Fibroblast of gingiva (primary cell): ENCODE measurements around the gene PSMD12.
"Not testable (repeated sequence)": the region's sequence is repeated elsewhere in the genome, so short reads cannot be mapped to it uniquely, and the experiment has no call there.

Experiments
- DNase-seq: peaks from one replicate; pipeline ENCODE4 v3.0.0-alpha.2; 2011; ENCODE audit warnings: low read depth

Gene PSMD12

DNA sequence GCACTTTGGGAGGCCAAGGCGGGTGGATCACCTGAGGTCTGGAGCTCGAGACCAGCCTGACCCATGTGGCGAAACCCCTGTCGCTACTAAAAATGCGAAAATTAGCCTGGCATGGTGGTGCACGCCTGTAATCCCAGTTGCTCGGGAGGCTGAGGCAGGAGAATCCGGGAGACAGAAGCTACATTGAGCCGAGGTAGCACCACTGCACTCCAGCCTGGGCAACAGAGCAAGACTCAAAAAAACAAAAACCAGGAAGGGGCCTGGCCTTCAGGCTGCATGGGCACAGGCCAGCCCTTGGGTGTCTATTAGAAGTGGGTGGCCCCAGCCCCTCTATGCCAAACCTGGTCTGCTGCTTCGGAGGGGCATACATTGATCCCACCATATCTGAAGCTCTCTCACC lies 56.0 kb downstream of the PSMD12 start:
- no peak for DNase-seq

DNA sequence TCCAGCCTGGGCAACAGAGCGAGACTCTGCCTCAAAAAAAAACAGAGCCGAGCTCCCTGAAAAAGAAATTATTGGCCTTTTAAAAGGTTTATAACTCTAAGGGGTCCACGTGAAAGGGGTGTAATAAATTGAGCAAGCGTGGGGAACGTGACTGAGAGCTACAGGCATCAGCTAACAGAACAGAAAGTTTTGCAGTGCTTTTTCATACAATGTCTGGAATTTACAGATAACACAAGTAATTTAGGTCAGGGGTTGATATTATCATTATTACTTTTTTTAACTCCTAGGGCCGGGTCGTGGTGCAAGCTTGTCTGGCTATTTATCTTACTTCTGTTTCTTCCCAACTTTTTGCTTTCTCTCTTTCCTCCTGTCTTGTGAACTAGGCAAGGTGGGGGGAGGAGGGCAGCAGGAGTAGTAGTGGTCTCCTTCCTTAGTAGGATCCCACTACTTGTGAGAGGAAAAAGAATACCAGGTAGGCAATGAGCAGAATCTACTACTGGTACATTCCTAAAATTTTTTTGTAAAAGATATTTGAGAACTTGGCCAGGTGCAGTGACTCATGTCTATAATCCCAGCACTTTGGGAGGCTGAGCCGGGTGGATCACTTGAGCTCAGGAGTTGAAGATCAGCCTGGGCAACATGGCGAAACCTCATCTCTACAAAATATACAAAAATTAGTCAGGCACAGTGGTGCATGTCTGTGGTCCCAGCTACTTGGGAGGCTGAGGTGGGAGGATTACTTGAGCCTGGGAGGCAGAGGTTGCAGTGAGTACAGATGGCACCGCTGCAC lies 60.7 kb downstream of the PSMD12 start:
- DNase-seq: not testable (repeated sequence)

DNA sequence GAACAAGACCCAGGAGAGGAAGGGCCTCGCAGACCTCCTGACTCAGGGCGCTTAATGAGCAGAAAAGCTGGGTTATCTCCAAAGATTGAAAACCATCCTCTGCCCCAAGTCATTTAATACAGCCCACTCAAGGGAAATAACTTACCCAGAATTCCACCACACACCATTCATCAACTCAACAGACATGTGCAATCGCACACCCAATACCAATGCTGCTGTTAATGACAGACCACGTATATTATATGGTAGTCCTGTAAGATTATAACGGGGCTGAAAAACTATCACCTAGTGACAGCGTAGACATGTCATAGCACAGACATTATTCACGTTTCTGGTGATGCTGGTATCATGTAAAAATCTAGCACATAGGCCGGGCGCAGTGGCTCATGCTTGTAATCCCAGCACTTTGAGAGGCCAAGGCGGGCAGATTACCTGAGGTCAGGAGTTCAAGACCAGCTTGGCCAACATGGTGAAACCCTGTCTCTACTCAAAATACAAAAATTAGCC lies 68.9 kb downstream of the PSMD12 start:
- no peak for DNase-seq

DNA sequence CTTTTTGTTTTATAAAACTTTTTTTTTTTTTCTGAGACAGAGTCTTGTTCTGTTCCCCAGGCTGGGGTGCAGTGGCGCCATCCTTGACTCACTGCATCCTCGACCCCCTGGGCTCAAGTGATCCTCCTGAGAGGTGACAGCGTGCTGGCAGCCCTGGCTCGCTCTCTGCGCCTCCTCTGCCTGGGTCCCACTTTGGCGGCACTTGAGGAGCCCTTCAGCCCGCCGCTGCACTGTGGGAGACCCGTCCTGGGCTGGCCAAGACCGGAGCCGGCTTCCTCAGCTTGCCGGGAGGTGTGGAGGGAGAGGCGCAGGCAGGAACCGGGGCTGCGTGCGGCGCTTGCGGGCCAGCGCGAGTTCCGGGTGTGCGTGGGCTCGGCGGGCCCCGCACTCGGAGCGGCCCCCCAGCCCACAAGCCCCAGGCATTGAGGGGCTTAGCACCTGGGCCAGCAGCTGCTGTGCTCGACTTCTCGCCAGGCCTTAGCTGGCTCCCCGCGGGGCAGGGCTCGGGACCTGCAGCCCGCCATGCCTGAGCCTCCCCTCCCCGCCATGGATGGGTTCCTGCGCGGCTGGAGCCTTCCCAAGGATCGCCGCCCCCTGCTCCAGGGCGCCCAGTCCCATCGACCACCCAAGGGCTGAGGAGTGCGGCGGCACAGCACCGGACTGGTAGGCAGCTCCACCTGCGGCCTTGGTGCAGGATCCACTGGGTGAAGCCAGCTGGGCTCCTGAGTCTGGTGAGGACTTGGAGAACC lies 71.8 kb downstream of the PSMD12 start:
- no peak for DNase-seq

DNA sequence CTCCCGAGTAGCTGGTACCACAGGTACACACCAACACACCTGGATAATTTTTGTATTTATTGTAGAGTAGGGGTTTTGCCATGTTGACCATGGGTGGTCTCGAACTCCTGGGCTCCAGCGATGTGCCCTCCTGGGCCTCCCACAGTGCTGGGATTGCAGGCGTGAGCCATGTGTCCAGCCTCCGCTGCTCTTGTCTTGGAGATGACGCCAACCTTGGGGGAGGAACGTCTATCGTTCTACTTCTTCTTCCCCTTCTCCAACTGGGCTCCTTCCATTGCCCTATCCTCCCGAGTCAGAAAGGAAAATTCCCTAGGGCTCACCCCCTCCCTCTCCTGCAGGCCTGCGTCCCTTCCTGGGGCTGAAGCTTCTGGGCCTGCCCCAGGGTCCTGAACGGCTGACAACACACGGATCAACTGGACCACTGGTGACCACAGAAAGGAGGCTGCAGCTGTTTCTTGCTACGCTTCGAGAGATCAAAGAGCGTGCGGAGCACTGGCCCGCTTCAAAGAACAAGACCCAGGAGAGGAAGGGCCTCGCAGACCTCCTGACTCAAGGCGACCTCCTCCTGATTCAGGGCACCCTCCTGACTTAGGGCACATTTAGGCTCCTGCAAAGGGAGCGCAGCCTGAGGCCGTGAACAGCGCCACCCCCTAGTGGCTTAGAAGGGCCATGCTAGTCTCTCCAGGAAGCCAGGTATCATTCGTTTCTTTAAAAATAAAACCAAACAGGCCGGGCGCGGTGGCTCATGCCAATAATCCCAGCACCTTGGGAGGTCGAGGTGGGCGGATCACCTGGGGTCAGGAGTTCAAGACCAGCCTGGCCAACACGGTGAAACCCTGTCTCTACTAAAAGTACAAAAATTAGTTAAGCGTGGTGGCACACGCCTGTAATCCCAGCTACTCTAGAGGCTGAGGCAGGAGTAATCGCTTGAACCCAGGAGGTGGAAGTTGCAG lies 72.8 kb downstream of the PSMD12 start:
- peak; percentile 38 for DNase-seq

DNA sequence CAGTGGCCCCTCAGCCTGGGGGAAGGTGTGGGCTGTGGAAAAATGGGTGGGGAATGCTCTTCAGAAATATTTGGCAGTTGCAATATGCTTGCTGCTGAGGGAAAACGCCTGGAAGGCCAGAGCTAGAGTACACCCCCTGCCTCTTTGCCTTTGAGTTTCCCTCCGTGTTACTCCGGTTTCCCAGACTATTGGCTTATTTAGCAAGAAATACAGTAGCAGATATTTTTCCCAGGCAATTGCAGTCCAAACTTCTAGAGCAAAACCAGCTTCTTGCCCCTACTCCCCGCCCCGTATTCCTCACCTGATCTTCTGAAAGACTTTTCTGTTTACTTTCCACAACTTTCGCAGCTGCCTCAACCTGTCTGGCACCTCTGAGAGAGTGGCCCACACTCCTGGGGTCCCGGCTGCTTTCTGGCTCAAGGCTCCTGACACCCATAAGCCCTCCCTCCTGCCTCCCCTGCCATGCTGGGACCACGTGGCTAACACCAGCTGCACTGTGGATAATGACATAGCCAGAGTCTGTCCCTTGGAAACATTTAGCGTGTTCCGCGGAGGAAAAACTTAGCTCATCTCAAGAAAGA lies 75.6 kb downstream of the PSMD12 start:
- no peak for DNase-seq

DNA sequence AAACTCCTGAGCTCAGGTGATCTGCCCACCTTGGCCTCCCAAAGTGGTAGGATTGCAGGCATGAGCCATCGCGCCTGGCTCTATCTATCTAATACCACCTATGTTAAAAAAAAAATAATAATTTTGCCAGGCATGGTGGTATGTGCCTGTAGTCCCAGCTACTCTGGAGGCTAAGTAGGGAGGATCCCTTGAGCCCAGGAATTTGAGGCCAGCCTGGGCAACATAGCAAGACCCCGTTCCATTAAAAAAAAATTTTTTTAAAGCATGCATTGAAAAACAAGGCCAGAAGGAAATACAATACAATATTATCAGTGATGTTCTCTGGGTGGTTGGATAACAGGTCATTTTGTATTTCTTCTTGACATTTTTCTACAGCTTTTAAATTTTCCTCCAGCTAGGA lies 76.1 kb downstream of the PSMD12 start:
- no peak for DNase-seq

DNA sequence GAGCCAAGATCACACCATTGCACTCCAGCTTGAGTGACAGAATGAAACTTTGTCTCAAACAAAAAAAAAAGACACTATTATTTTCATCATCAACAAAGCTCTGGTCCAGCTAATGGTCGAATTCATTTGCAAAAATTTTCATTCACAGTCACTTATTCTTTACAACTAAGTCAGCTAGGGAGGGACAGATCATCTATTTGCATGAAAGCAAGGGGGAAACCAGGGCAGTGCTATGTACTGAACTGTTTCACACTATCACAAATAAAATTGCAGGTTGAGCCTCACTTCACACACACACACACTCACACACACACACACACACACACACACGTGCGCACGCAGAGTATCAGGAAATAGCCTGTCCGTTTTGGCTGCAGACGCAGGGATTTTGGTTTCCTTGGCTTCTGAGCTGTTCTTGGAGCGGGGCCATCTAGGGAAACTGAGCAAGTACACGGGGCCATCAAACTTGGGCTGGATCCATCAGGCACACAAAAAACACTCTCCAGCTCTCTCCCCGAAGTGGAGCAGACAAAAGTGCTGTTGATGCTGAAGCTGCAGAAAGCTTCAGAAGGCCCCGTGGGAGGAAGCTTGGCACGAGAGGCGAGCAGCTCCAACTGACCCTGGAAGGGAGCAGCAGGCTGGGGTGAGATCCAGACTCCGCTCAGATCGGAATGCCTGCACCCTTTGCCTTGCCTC lies 77.0 kb downstream of the PSMD12 start:
- peak; percentile 87 for DNase-seq
